ENCODE measurements around the gene TRIM2.

TRIM2 gene

GRCh38 chr4:153232768-153233167 lies 28.5 kb downstream of the TRIM2 start:
- Histone ChIP-seq H3K27ac (ENCODE audit: low read depth, low read length) (no peak overlapping the region), H3K4me1 (ENCODE audit: control insufficient read depth in 1 of 2, insufficient read depth in 2 of 2, low read length in 2 of 2) (peaks cover 7 to 18% of the 10 kb centered on the region in 2 donors), H3K4me3 (ENCODE audit: low read depth in 1 of 2, low read length in 2 of 2) (no peak overlapping the region), H3K9me3 (ENCODE audit: control insufficient read depth in 1 of 2, low read length in 2 of 2) (no peaks in the 10 kb centered on the region), H3K9ac (ENCODE audit: low read depth in 1 of 2, low read length in 2 of 2) (no peak overlapping the region), H3K27me3 (ENCODE audit: control insufficient read depth in 1 of 2, insufficient read depth in 2 of 2, low read length in 2 of 2) (no peaks in the 10 kb centered on the region), H3K36me3 (ENCODE audit: control insufficient read depth in 1 of 2, insufficient read depth in 2 of 2, low read length in 2 of 2) (peaks cover 0 to under 1% of the 10 kb centered on the region in 2 donors)

- no peak overlapping the region for H3K27ac ChIP-seq (ENCODE audit: low read depth, low read length)
- no peak overlapping the region for H3K4me3 ChIP-seq (ENCODE audit: low read depth in 1 of 2, low read length in 2 of 2)
- H3K4me1 ChIP-seq (ENCODE audit: control insufficient read depth in 1 of 2, insufficient read depth in 2 of 2, low read length in 2 of 2), result peaks cover 4 to 18% of the 10 kb centered on the region in 2 donors
- no peaks in the 10 kb centered on the region for H3K27me3 ChIP-seq (ENCODE audit: control insufficient read depth in 1 of 2, insufficient read depth in 2 of 2, low read length in 2 of 2)
- H3K9ac ChIP-seq (ENCODE audit: low read depth in 1 of 2, low read length in 2 of 2), result no peak overlapping the region
- H3K36me3 ChIP-seq (ENCODE audit: control insufficient read depth in 1 of 2, insufficient read depth in 2 of 2, low read length in 2 of 2), result peaks cover 7 to 11% of the 10 kb centered on the region in 2 donors
- H3K9me3 ChIP-seq (ENCODE audit: control insufficient read depth in 1 of 2, low read length in 2 of 2), result no peaks in the 10 kb centered on the region
Observed at GRCh38 chr4:153233761-153234371, 29.6 kb downstream of the TRIM2 start.

- peaks cover 7 to 17% of the 10 kb centered on the region in 2 donors for H3K36me3 ChIP-seq (ENCODE audit: control insufficient read depth in 1 of 2, insufficient read depth in 2 of 2, low read length in 2 of 2)
- no peak overlapping the region for H3K9ac ChIP-seq (ENCODE audit: low read depth in 1 of 2, low read length in 2 of 2)
- H3K27me3 ChIP-seq (ENCODE audit: control insufficient read depth in 1 of 2, insufficient read depth in 2 of 2, low read length in 2 of 2), result no peaks in the 10 kb centered on the region
- no peaks in the 10 kb centered on the region for H3K9me3 ChIP-seq (ENCODE audit: control insufficient read depth in 1 of 2, low read length in 2 of 2)
- H3K4me1 ChIP-seq (ENCODE audit: control insufficient read depth in 1 of 2, insufficient read depth in 2 of 2, low read length in 2 of 2), result peaks cover 4 to 18% of the 10 kb centered on the region in 2 donors
- H3K4me3 ChIP-seq (ENCODE audit: low read depth in 1 of 2, low read length in 2 of 2), result no peak overlapping the region
- no peak overlapping the region for H3K27ac ChIP-seq (ENCODE audit: low read depth, low read length)
Observed at GRCh38 chr4:153234885-153235284, 30.6 kb downstream of the TRIM2 start.

GRCh38 chr4:153238135-153238919 lies 34.1 kb downstream of the TRIM2 start:
- Histone ChIP-seq H3K27me3 (ENCODE audit: control insufficient read depth in 1 of 2, insufficient read depth in 2 of 2, low read length in 2 of 2) (no peaks in the 10 kb centered on the region), H3K9me3 (ENCODE audit: control insufficient read depth in 1 of 2, low read length in 2 of 2) (no peaks in the 10 kb centered on the region), H3K27ac (ENCODE audit: low read depth, low read length) (no peak overlapping the region), H3K9ac (ENCODE audit: low read depth in 1 of 2, low read length in 2 of 2) (no peak overlapping the region), H3K4me3 (ENCODE audit: low read depth in 1 of 2, low read length in 2 of 2) (no peak overlapping the region), H3K4me1 (ENCODE audit: control insufficient read depth in 1 of 2, insufficient read depth in 2 of 2, low read length in 2 of 2) (peaks cover 26 to 32% of the 10 kb centered on the region in 2 donors), H3K36me3 (ENCODE audit: control insufficient read depth in 1 of 2, insufficient read depth in 2 of 2, low read length in 2 of 2) (peaks cover 7 to 19% of the 10 kb centered on the region in 2 donors)

GRCh38 chr4:153239409-153239808 lies 35.2 kb downstream of the TRIM2 start:
- no peak overlapping the region for H3K4me3 ChIP-seq (ENCODE audit: low read depth in 1 of 2, low read length in 2 of 2)

GRCh38 chr4:153241295-153241694 lies 37.1 kb downstream of the TRIM2 start:
- Histone ChIP-seq H3K4me1 (ENCODE audit: control insufficient read depth in 1 of 2, insufficient read depth in 2 of 2, low read length in 2 of 2) (peaks cover 42 to 43% of the 10 kb centered on the region in 2 donors), H3K9me3 (ENCODE audit: control insufficient read depth in 1 of 2, low read length in 2 of 2) (no peaks in the 10 kb centered on the region), H3K27me3 (ENCODE audit: control insufficient read depth in 1 of 2, insufficient read depth in 2 of 2, low read length in 2 of 2) (no peaks in the 10 kb centered on the region), H3K36me3 (ENCODE audit: control insufficient read depth in 1 of 2, insufficient read depth in 2 of 2, low read length in 2 of 2) (peaks cover 7 to 19% of the 10 kb centered on the region in 2 donors), H3K27ac (ENCODE audit: low read depth, low read length) (no peak overlapping the region), H3K4me3 (ENCODE audit: low read depth in 1 of 2, low read length in 2 of 2) (no peak overlapping the region), H3K9ac (ENCODE audit: low read depth in 1 of 2, low read length in 2 of 2) (no peak overlapping the region)

More at GRCh38 chr4:153239409-153239808, 35.2 kb downstream of the TRIM2 start:
- Histone ChIP-seq H3K36me3 (ENCODE audit: control insufficient read depth in 1 of 2, insufficient read depth in 2 of 2, low read length in 2 of 2) (peaks cover 7 to 19% of the 10 kb centered on the region in 2 donors), H3K27me3 (ENCODE audit: control insufficient read depth in 1 of 2, insufficient read depth in 2 of 2, low read length in 2 of 2) (no peaks in the 10 kb centered on the region), H3K9me3 (ENCODE audit: control insufficient read depth in 1 of 2, low read length in 2 of 2) (no peaks in the 10 kb centered on the region), H3K4me1 (ENCODE audit: control insufficient read depth in 1 of 2, insufficient read depth in 2 of 2, low read length in 2 of 2) (peaks cover 26 to 28% of the 10 kb centered on the region in 2 donors), H3K27ac (ENCODE audit: low read depth, low read length) (no peak overlapping the region), H3K9ac (ENCODE audit: low read depth in 1 of 2, low read length in 2 of 2) (no peak overlapping the region)

- Histone ChIP-seq H3K9me3 (ENCODE audit: control insufficient read depth in 1 of 2, low read length in 2 of 2) (no peaks in the 10 kb centered on the region), H3K9ac (ENCODE audit: low read depth in 1 of 2, low read length in 2 of 2) (no peak overlapping the region), H3K36me3 (ENCODE audit: control insufficient read depth in 1 of 2, insufficient read depth in 2 of 2, low read length in 2 of 2) (peaks cover 7 to 19% of the 10 kb centered on the region in 2 donors), H3K27ac (ENCODE audit: low read depth, low read length) (peak overlapping the region; percentile 26), H3K27me3 (ENCODE audit: control insufficient read depth in 1 of 2, insufficient read depth in 2 of 2, low read length in 2 of 2) (no peaks in the 10 kb centered on the region), H3K4me3 (ENCODE audit: low read depth in 1 of 2, low read length in 2 of 2) (peak overlapping the region in 1 of 2 donors; percentile 34), H3K4me1 (ENCODE audit: control insufficient read depth in 1 of 2, insufficient read depth in 2 of 2, low read length in 2 of 2) (peaks cover 46% of the 10 kb centered on the region in 2 donors)
Observed at GRCh38 chr4:153241970-153242838, 38.0 kb downstream of the TRIM2 start.

- Histone ChIP-seq H3K9ac (ENCODE audit: low read depth in 1 of 2, low read length in 2 of 2) (no peak overlapping the region), H3K4me1 (ENCODE audit: control insufficient read depth in 1 of 2, insufficient read depth in 2 of 2, low read length in 2 of 2) (peaks cover 46% of the 10 kb centered on the region in 2 donors), H3K27me3 (ENCODE audit: control insufficient read depth in 1 of 2, insufficient read depth in 2 of 2, low read length in 2 of 2) (no peaks in the 10 kb centered on the region), H3K27ac (ENCODE audit: low read depth, low read length) (no peak overlapping the region), H3K9me3 (ENCODE audit: control insufficient read depth in 1 of 2, low read length in 2 of 2) (no peaks in the 10 kb centered on the region), H3K4me3 (ENCODE audit: low read depth in 1 of 2, low read length in 2 of 2) (no peak overlapping the region), H3K36me3 (ENCODE audit: control insufficient read depth in 1 of 2, insufficient read depth in 2 of 2, low read length in 2 of 2) (peaks cover 7 to 18% of the 10 kb centered on the region in 2 donors)
Observed at GRCh38 chr4:153242839-153243324, 38.6 kb downstream of the TRIM2 start.

GRCh38 chr4:153243468-153243867 lies 39.2 kb downstream of the TRIM2 start:
- H3K9me3 ChIP-seq (ENCODE audit: control insufficient read depth in 1 of 2, low read length in 2 of 2), result no peaks in the 10 kb centered on the region
- peaks cover 50% of the 10 kb centered on the region in 2 donors for H3K4me1 ChIP-seq (ENCODE audit: control insufficient read depth in 1 of 2, insufficient read depth in 2 of 2, low read length in 2 of 2)
- no peak overlapping the region for H3K4me3 ChIP-seq (ENCODE audit: low read depth in 1 of 2, low read length in 2 of 2)
- H3K9ac ChIP-seq (ENCODE audit: low read depth in 1 of 2, low read length in 2 of 2), result no peak overlapping the region
- H3K27ac ChIP-seq (ENCODE audit: low read depth, low read length), result no peak overlapping the region
- peaks cover 2 to 12% of the 10 kb centered on the region in 2 donors for H3K36me3 ChIP-seq (ENCODE audit: control insufficient read depth in 1 of 2, insufficient read depth in 2 of 2, low read length in 2 of 2)
- H3K27me3 ChIP-seq (ENCODE audit: control insufficient read depth in 1 of 2, insufficient read depth in 2 of 2, low read length in 2 of 2), result no peaks in the 10 kb centered on the region
